ENCODE data around the gene KLK7. TPM values are rescaled to one million over a fixed set of nuclear protein-coding genes. Genes with fewer than 3 reads are reported as not detected.

Gene KLK7
- total and polyA plus RNA-seq, 10 of the 15 experiments (the other 5 are each of a cell fraction or from before 2014, with no cell fraction given) = not detected

- Histone ChIP-seq H3K4me3 (no peak overlapping the region), H2AFZ (ENCODE audit: control insufficient read depth, low read depth, low read length) (no peak overlapping the region), H3K9ac (ENCODE audit: control insufficient read depth, insufficient read depth, low read length) (no peak overlapping the region), H3K27ac (ENCODE audit: control insufficient read depth, insufficient read depth) (no peak overlapping the region), H3K79me2 (ENCODE audit: control insufficient read depth, insufficient read depth, low read length) (no peaks in the 10 kb centered on the region), H3K9me3 (replicated peaks; ENCODE audit: control insufficient read depth, insufficient read depth, low read length) (no peaks in the 10 kb centered on the region), H3K36me3 (ENCODE audit: control insufficient read depth in 2 of 2, insufficient read depth in 2 of 2, low read length in 1 of 2) (no peaks in the 10 kb centered on the region), H3K27me3 (replicated peaks in 1 of 2; ENCODE audit: control insufficient read depth in 2 of 2, insufficient read depth in 2 of 2, low read length in 1 of 2) (no peaks in the 10 kb centered on the region; a peak in 1 of 4 replicates), H3K4me2 (ENCODE audit: control insufficient read depth, insufficient read depth) (no peak overlapping the region), H4K20me1 (ENCODE audit: control insufficient read depth, insufficient read depth) (no peaks in the 10 kb centered on the region), H3K4me1 (ENCODE audit: control insufficient read depth, insufficient read depth, low read length) (no peaks in the 10 kb centered on the region)
- intact Hi-C loops (cut with micrococcal nuclease; ENCODE audit: unreplicated experiment) = no loop called here
- TF ChIP-seq, protein P1, sequence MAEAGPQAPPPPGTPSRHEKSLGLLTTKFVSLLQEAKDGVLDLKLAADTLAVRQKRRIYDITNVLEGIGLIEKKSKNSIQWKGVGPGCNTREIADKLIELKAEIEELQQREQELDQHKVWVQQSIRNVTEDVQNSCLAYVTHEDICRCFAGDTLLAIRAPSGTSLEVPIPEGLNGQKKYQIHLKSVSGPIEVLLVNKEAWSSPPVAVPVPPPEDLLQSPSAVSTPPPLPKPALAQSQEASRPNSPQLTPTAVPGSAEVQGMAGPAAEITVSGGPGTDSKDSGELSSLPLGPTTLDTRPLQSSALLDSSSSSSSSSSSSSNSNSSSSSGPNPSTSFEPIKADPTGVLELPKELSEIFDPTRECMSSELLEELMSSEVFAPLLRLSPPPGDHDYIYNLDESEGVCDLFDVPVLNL (IDR thresholded peaks at IDR 0.05; ENCODE audit: low read depth, low read length) = no peak
- TF ChIP-seq IKZF2 (IDR thresholded peaks at IDR 0.05) = no peak
- TF ChIP-seq POLR2A (IDR thresholded peaks at IDR 0.05; ENCODE audit: low read depth, low read length) = no peak
- no peak for TF ChIP-seq NFYB (IDR thresholded peaks at IDR 0.05; ENCODE audit: insufficient read depth, low read depth, low read length)
- no peak for TF ChIP-seq CEBPB (IDR thresholded peaks at IDR 0.05; ENCODE audit: borderline replicate concordance in 1 of 2, low read depth in 2 of 2, low read length in 2 of 2)
- TF ChIP-seq ETV6 (conservative IDR thresholded peaks at IDR 0.05 in 1 of 2, IDR thresholded peaks at IDR 0.05 in 1 of 2; ENCODE audit: borderline replicate concordance in 1 of 2, low read depth in 1 of 2) = no peak
- TF ChIP-seq RELA (IDR thresholded peaks at IDR 0.05; ENCODE audit: borderline replicate concordance, partially characterized antibody) = no peak
- TF ChIP-seq MXI1 (IDR thresholded peaks at IDR 0.05; ENCODE audit: low read depth, low read length) = no peak
- no peak for TF ChIP-seq E2F8 (IDR thresholded peaks at IDR 0.05; ENCODE audit: low read depth, partially characterized antibody)
- no peak for TF ChIP-seq YY1 (IDR thresholded peaks at IDR 0.05; ENCODE audit: low read depth, low read length)
- no peak for TF ChIP-seq IRF5 (IDR thresholded peaks at IDR 0.05; ENCODE audit: borderline replicate concordance)
- 23% methylated on average over 5 of the region's 5 CpGs for WGBS (ENCODE audit: insufficient coverage, insufficient replicate concordance, low lambda C conversion rate, missing lambda C conversion rate)
- DNase-seq (ENCODE audit: low read depth, low spot score) (no peak), ATAC-seq (no peak), FAIRE-seq (no peak)
- in situ Hi-C loops (cut with MboI) = no loop called here
- ChIA-PET CTCF (no interaction called here), SMC1A (ENCODE audit: uncharacterized antibody, unreplicated experiment) (no interaction called here), POLR2A (no interaction called here), RAD21 (ENCODE audit: unreplicated experiment) (no interaction called here)
- BruUV-seq (replicated peaks) = no TSS peak
Observed at GRCh38 chr19:50978772-50979390, 4.8 kb downstream of the KLK7 start.
